ENCODE results near the gene ALDOB.

ALDOB gene

GRCh38 chr9:101479338-101480030 lies 43.9 kb upstream of the ALDOB start:
- Histone ChIP-seq H2BK12ac (ENCODE audit: low read length) (no peak overlapping the region), H3K4me2 (ENCODE audit: insufficient read depth, low read length, poor library complexity, severe bottlenecking) (no peak overlapping the region), H3K14ac (ENCODE audit: low read length) (no peak overlapping the region), H3K18ac (ENCODE audit: low read length) (no peak overlapping the region), H3K4me3 (ENCODE audit: low read length in 2 of 2) (no peak overlapping the region), H3K23ac (ENCODE audit: low read depth, low read length, poor library complexity) (no peak overlapping the region), H3K9me3 (replicated peaks in 1 of 2; ENCODE audit: control insufficient read depth in 2 of 2, insufficient read depth in 1 of 2, low read depth in 1 of 2, low read length in 2 of 2) (no peaks in the 10 kb centered on the region), H3K79me1 (ENCODE audit: low read depth, low read length) (peaks cover 5% of the 10 kb centered on the region), H2AFZ (ENCODE audit: low read length) (no peak overlapping the region), H2BK5ac (ENCODE audit: low read length) (no peak overlapping the region), H3K4ac (ENCODE audit: low read length) (no peak overlapping the region), H2BK120ac (ENCODE audit: low read depth, low read length) (no peak overlapping the region), H2AK5ac (ENCODE audit: low read depth, low read length) (no peak overlapping the region), H2BK15ac (ENCODE audit: low read length) (no peak overlapping the region), H3K36me3 (replicated peaks in 1 of 2; ENCODE audit: control insufficient read depth in 2 of 2, insufficient read depth in 2 of 2, low read length in 2 of 2) (peaks cover 15 to 22% of the 10 kb centered on the region in 2 donors), H4K8ac (ENCODE audit: low read depth, low read length) (no peak overlapping the region), H3K27me3 (ENCODE audit: control insufficient read depth in 3 of 3, insufficient read depth in 3 of 3, low read depth in 1 of 3, low read length in 3 of 3) (no peaks in the 10 kb centered on the region), H4K91ac (ENCODE audit: low read depth, low read length, poor library complexity) (no peak overlapping the region), H3K4me1 (ENCODE audit: control insufficient read depth in 2 of 2, insufficient read depth in 1 of 2, low read depth in 1 of 2, low read length in 2 of 2) (no peaks in the 10 kb centered on the region), H3K9ac (ENCODE audit: low read depth, low read length, poor library complexity) (no peak overlapping the region), H3K27ac (replicated peaks; ENCODE audit: low read length) (no peak overlapping the region)
- DNase-seq (ENCODE audit: low spot score) = no peak
- no CpG with 5 or more reads among the region's 4 CpGs for WGBS, 2 donors (ENCODE audit: extremely low coverage in 2 of 2, insufficient read length in 2 of 2, insufficient replicate concordance in 1 of 2)

DNA sequence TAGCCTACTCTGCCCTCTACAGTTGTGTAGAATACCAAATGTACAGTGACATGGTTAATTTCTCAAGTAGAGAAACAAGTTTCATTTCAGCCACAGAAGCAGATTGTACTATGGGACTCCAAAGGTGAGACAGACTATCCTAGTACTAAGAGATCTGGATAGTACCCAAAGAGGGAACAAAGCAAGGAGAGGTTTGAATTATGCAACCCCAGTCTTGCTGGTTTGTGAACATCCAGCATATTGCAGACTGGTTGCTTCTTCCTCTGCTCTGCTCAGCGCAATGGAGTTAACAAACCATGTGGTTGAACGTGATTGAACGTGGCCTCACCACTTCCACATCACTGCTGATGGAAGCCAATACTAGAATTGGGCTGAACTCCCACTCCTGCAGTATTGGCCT lies 43.3 kb upstream of the ALDOB start:
- Histone ChIP-seq H4K91ac (ENCODE audit: low read depth, low read length, poor library complexity) (no peak overlapping the region), H3K4ac (ENCODE audit: low read length) (no peak overlapping the region), H3K36me3 (replicated peaks in 1 of 2; ENCODE audit: control insufficient read depth in 2 of 2, insufficient read depth in 2 of 2, low read length in 2 of 2) (peaks cover 16 to 27% of the 10 kb centered on the region in 2 donors), H2AK5ac (ENCODE audit: low read depth, low read length) (no peak overlapping the region), H2AFZ (ENCODE audit: low read length) (no peak overlapping the region), H3K9me3 (replicated peaks in 1 of 2; ENCODE audit: control insufficient read depth in 2 of 2, insufficient read depth in 1 of 2, low read depth in 1 of 2, low read length in 2 of 2) (no peaks in the 10 kb centered on the region), H4K8ac (ENCODE audit: low read depth, low read length) (no peak overlapping the region), H3K14ac (ENCODE audit: low read length) (no peak overlapping the region), H3K4me1 (ENCODE audit: control insufficient read depth in 2 of 2, insufficient read depth in 1 of 2, low read depth in 1 of 2, low read length in 2 of 2) (no peaks in the 10 kb centered on the region), H3K4me2 (ENCODE audit: insufficient read depth, low read length, poor library complexity, severe bottlenecking) (no peak overlapping the region), H3K27ac (replicated peaks; ENCODE audit: low read length) (no peak overlapping the region), H3K79me1 (ENCODE audit: low read depth, low read length) (peaks cover 5% of the 10 kb centered on the region), H3K18ac (ENCODE audit: low read length) (no peak overlapping the region), H2BK12ac (ENCODE audit: low read length) (no peak overlapping the region), H3K23ac (ENCODE audit: low read depth, low read length, poor library complexity) (no peak overlapping the region), H2BK5ac (ENCODE audit: low read length) (no peak overlapping the region), H2BK120ac (ENCODE audit: low read depth, low read length) (no peak overlapping the region), H2BK15ac (ENCODE audit: low read length) (no peak overlapping the region), H3K27me3 (ENCODE audit: control insufficient read depth in 3 of 3, insufficient read depth in 3 of 3, low read depth in 1 of 3, low read length in 3 of 3) (no peaks in the 10 kb centered on the region), H3K9ac (ENCODE audit: low read depth, low read length, poor library complexity) (no peak overlapping the region), H3K4me3 (ENCODE audit: low read length in 2 of 2) (no peak overlapping the region)
- no CpG with 5 or more reads among the region's 3 CpGs for WGBS, 2 donors (ENCODE audit: extremely low coverage in 2 of 2, insufficient read length in 2 of 2, insufficient replicate concordance in 1 of 2)
- DNase-seq (ENCODE audit: low spot score) = no peak

GRCh38 chr9:101478444-101478843 lies 42.9 kb upstream of the ALDOB start:
- H3K9ac ChIP-seq (ENCODE audit: low read depth, low read length, poor library complexity) = no peak overlapping the region
- H4K8ac ChIP-seq (ENCODE audit: low read depth, low read length) = no peak overlapping the region
- no peak overlapping the region for H2BK15ac ChIP-seq (ENCODE audit: low read length)
- no peak overlapping the region for H2BK12ac ChIP-seq (ENCODE audit: low read length)
- no peaks in the 10 kb centered on the region for H3K4me1 ChIP-seq (ENCODE audit: control insufficient read depth in 2 of 2, insufficient read depth in 1 of 2, low read depth in 1 of 2, low read length in 2 of 2)
- H3K4me3 ChIP-seq (ENCODE audit: low read length in 2 of 2) = no peak overlapping the region
- DNase-seq (ENCODE audit: low spot score) = no peak
- H3K9me3 ChIP-seq (replicated peaks in 1 of 2; ENCODE audit: control insufficient read depth in 2 of 2, insufficient read depth in 1 of 2, low read depth in 1 of 2, low read length in 2 of 2) = no peaks in the 10 kb centered on the region
- no peak overlapping the region for H2AFZ ChIP-seq (ENCODE audit: low read length)
- H3K14ac ChIP-seq (ENCODE audit: low read length) = no peak overlapping the region
- H2BK120ac ChIP-seq (ENCODE audit: low read depth, low read length) = no peak overlapping the region
- H3K27me3 ChIP-seq (ENCODE audit: control insufficient read depth in 3 of 3, insufficient read depth in 3 of 3, low read depth in 1 of 3, low read length in 3 of 3) = no peaks in the 10 kb centered on the region
- no peak overlapping the region for H2BK5ac ChIP-seq (ENCODE audit: low read length)
- no peak overlapping the region for H3K4ac ChIP-seq (ENCODE audit: low read length)
- WGBS, 2 donors (ENCODE audit: extremely low coverage in 2 of 2, insufficient read length in 2 of 2, insufficient replicate concordance in 1 of 2) = no CpG with 5 or more reads among the region's 4 CpGs
- no peak overlapping the region for H3K27ac ChIP-seq (replicated peaks; ENCODE audit: low read length)
- no peak overlapping the region for H2AK5ac ChIP-seq (ENCODE audit: low read depth, low read length)
- H4K91ac ChIP-seq (ENCODE audit: low read depth, low read length, poor library complexity) = no peak overlapping the region
- peaks cover 17 to 32% of the 10 kb centered on the region in 2 donors for H3K36me3 ChIP-seq (replicated peaks in 1 of 2; ENCODE audit: control insufficient read depth in 2 of 2, insufficient read depth in 2 of 2, low read length in 2 of 2)
- H3K18ac ChIP-seq (ENCODE audit: low read length) = no peak overlapping the region
- no peak overlapping the region for H3K23ac ChIP-seq (ENCODE audit: low read depth, low read length, poor library complexity)
- no peak overlapping the region for H3K4me2 ChIP-seq (ENCODE audit: insufficient read depth, low read length, poor library complexity, severe bottlenecking)
- peaks cover 5% of the 10 kb centered on the region for H3K79me1 ChIP-seq (ENCODE audit: low read depth, low read length)

GRCh38 chr9:101477736-101478135 lies 42.2 kb upstream of the ALDOB start:
- no peak overlapping the region for H3K4me2 ChIP-seq (ENCODE audit: insufficient read depth, low read length, poor library complexity, severe bottlenecking)
- H3K79me1 ChIP-seq (ENCODE audit: low read depth, low read length) = peaks cover 5% of the 10 kb centered on the region
- no peak overlapping the region for H2BK5ac ChIP-seq (ENCODE audit: low read length)
- H2BK15ac ChIP-seq (ENCODE audit: low read length) = no peak overlapping the region
- H3K27me3 ChIP-seq (ENCODE audit: control insufficient read depth in 3 of 3, insufficient read depth in 3 of 3, low read depth in 1 of 3, low read length in 3 of 3) = no peaks in the 10 kb centered on the region
- no peak overlapping the region for H2AFZ ChIP-seq (ENCODE audit: low read length)
- H3K18ac ChIP-seq (ENCODE audit: low read length) = no peak overlapping the region
- no peaks in the 10 kb centered on the region for H3K4me1 ChIP-seq (ENCODE audit: control insufficient read depth in 2 of 2, insufficient read depth in 1 of 2, low read depth in 1 of 2, low read length in 2 of 2)
- H2BK12ac ChIP-seq (ENCODE audit: low read length) = no peak overlapping the region
- no CpG with 5 or more reads among the region's 1 CpG for WGBS, 2 donors (ENCODE audit: extremely low coverage in 2 of 2, insufficient read length in 2 of 2, insufficient replicate concordance in 1 of 2)
- no peak overlapping the region for H3K4ac ChIP-seq (ENCODE audit: low read length)
- DNase-seq (ENCODE audit: low spot score) = no peak
- H3K14ac ChIP-seq (ENCODE audit: low read length) = no peak overlapping the region
- H3K27ac ChIP-seq (replicated peaks; ENCODE audit: low read length) = no peak overlapping the region
- H3K4me3 ChIP-seq (ENCODE audit: low read length in 2 of 2) = no peak overlapping the region
- H3K23ac ChIP-seq (ENCODE audit: low read depth, low read length, poor library complexity) = no peak overlapping the region
- peaks cover 18 to 34% of the 10 kb centered on the region in 2 donors for H3K36me3 ChIP-seq (replicated peaks in 1 of 2; ENCODE audit: control insufficient read depth in 2 of 2, insufficient read depth in 2 of 2, low read length in 2 of 2)
- no peak overlapping the region for H4K91ac ChIP-seq (ENCODE audit: low read depth, low read length, poor library complexity)
- no peak overlapping the region for H4K8ac ChIP-seq (ENCODE audit: low read depth, low read length)
- no peaks in the 10 kb centered on the region for H3K9me3 ChIP-seq (replicated peaks in 1 of 2; ENCODE audit: control insufficient read depth in 2 of 2, insufficient read depth in 1 of 2, low read depth in 1 of 2, low read length in 2 of 2)
- H2BK120ac ChIP-seq (ENCODE audit: low read depth, low read length) = no peak overlapping the region
- no peak overlapping the region for H2AK5ac ChIP-seq (ENCODE audit: low read depth, low read length)
- no peak overlapping the region for H3K9ac ChIP-seq (ENCODE audit: low read depth, low read length, poor library complexity)
